AG10803 (cell line): ENCODE data around the gene TGFB3.
A peak's percentile ranks its signal among the peaks of the same experiment; 100 is the strongest.

Experiments used
- DNase-seq: peaks from one replicate; pipeline ENCODE4 v3.0.0; 2010; ENCODE audit warnings: low read depth
- H3K4me3 ChIP-seq: 2 replicates; pipeline ENCODE4 v1.5.1; 2011; ENCODE audit warnings: mild to moderate bottlenecking, low read length, control low read depth
- CTCF ChIP-seq: conservative IDR thresholded peaks from 2 replicates; pipeline ENCODE4 v1.5.1; 2011; ENCODE audit warnings: mild to moderate bottlenecking, low read length, control low read depth, inconsistent platforms

Gene TGFB3

GRCh38 chr14:75980856-75981255, 939 bp downstream of the TGFB3 start:
- DNase-seq = no peak
- H3K4me3 ChIP-seq = peak overlapping the region; percentile 60
- no peak for TF ChIP-seq CTCF

GRCh38 chr14:75979648-75980565, 1.9 kb downstream of the TGFB3 start:
- no peak for TF ChIP-seq CTCF
- DNase-seq = no peak
- H3K4me3 ChIP-seq = peak overlapping the region; percentile 60

GRCh38 chr14:75979071-75979571, 2.7 kb downstream of the TGFB3 start:
- TF ChIP-seq CTCF = peak; percentile 67
- peak; percentile 62 for DNase-seq
- H3K4me3 ChIP-seq = peak overlapping the region; percentile 17

- no peak overlapping the region for H3K4me3 ChIP-seq
- peak; percentile 23 for DNase-seq
- no peak for TF ChIP-seq CTCF
These were observed 3.5 kb downstream of the TGFB3 start for GRCh38 chr14:75978249-75978731.

- peak; percentile 31 for DNase-seq
- TF ChIP-seq CTCF = no peak
- H3K4me3 ChIP-seq = no peak overlapping the region
These were observed 4.2 kb downstream of the TGFB3 start for GRCh38 chr14:75977582-75977943.

GRCh38 chr14:75976826-75977581, 4.8 kb downstream of the TGFB3 start:
- TF ChIP-seq CTCF = no peak
- no peak overlapping the region for H3K4me3 ChIP-seq
- peak; percentile 18 for DNase-seq
